DND-41 (cell line): ENCODE data around the gene LSM6.

Experiments
- CTCF ChIP-seq: IDR thresholded peaks from 2 replicates; pipeline ENCODE4 v1.5.1; 2012; ENCODE audit warnings: borderline replicate concordance, low read length, moderate library complexity, mild to moderate bottlenecking; ENCODE audit not compliant: poor library complexity, severe bottlenecking; ENCODE audit errors: extremely low read depth
- EZH2 ChIP-seq: IDR thresholded peaks from 3 replicates; pipeline ENCODE4 v1.6.1; 2012; ENCODE audit warnings: borderline replicate concordance, low read depth, mild to moderate bottlenecking, moderate library complexity, low read length, inconsistent platforms; ENCODE audit not compliant: severe bottlenecking

DNA sequence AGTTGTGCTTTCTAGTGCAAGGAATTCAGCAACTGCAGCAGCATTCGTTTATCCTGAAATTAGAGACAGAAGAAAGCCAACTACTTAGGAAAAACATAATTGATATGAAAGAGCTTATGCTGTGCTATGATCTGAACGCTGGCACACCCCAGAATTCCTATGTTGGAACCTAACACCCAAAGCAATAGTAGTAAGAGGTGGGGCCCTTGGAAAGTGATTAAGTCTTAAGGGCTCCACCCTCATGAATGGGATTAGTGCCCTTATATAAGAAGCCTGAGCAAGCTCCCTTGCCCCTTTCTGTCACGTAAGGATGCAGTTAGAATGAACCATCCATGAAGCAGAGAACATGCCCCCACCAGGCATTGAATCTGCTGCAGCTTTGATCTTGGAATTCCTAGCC, 5.4 kb upstream of the LSM6 start:
- TF ChIP-seq CTCF (no peak), EZH2 (no peak)
